ENCODE results near the gene DZANK1. TPM values are rescaled to one million over a fixed set of nuclear protein-coding genes. Genes with fewer than 3 reads are reported as not detected.

DZANK1 gene
- total and polyA plus RNA-seq, 9 of the 15 experiments (the other 6 are each of a cell fraction or from before 2014, with no cell fraction given): 0.04 to 0.18 (median 0.11) TPM; not detected in 2

DNA sequence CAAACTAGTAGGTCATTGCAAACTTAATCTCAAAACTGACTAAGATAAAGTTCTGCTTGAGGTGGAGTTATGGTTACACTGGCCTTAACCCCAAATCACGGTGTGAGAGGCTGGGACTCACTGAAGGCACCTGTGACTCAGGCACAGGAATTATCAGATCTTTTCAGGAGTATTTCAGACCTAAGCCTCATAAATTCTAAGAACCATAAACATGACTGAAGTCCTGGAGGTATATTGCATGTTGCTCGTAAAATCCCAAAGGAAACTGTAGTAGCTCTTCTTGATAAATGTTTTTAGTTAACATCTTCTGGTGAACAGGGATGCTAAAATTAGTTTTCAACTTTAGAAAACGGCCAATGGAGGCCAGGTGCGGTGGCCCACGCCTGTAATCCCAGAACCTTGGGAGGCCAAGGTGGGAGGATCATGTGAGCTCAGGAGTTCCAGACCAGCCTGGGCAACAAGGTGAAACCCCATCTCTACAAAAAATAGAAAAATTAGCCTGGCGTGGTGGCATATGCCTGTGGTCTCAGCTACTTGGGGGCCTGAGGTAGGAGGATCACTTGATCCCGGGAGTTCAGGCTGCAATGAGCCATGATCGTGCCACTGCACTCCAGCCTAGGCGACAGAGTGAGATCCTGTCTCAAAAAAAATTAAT lies 36.5 kb downstream of the DZANK1 start:
- intact Hi-C loops (cut with micrococcal nuclease) (no loop called here), in situ Hi-C loops (cut with MboI) (no loop called here)
- no TSS peak for BruUV-seq (replicated peaks)
- TF ChIP-seq DEAF1 (CRISPR knock-in tag; IDR thresholded peaks at IDR 0.05): no peak
- no peak for TF ChIP-seq CSDE1 (IDR thresholded peaks at IDR 0.05)
- no peak for TF ChIP-seq KLF13 (tag; IDR thresholded peaks at IDR 0.05; ENCODE audit: borderline replicate concordance, low read depth)
- TF ChIP-seq COPS2 (conservative IDR thresholded peaks at IDR 0.05): no peak
- no peak for TF ChIP-seq TBP (optimal IDR thresholded peaks at IDR 0.05; ENCODE audit: low read depth, low read length)
- TF ChIP-seq HDAC8 (tag; IDR thresholded peaks at IDR 0.05): no peak
- no peak for TF ChIP-seq HDAC2 (IDR thresholded peaks at IDR 0.05)
- TF ChIP-seq ZBED1 (IDR thresholded peaks at IDR 0.05): no peak
- TF ChIP-seq EGR1 (conservative IDR thresholded peaks at IDR 0.05): no peak
- TF ChIP-seq BCOR (IDR thresholded peaks at IDR 0.05): no peak
- TF ChIP-seq HDAC6 (IDR thresholded peaks at IDR 0.05; ENCODE audit: low read depth, low read length): no peak
- TF ChIP-seq, protein P1, sequence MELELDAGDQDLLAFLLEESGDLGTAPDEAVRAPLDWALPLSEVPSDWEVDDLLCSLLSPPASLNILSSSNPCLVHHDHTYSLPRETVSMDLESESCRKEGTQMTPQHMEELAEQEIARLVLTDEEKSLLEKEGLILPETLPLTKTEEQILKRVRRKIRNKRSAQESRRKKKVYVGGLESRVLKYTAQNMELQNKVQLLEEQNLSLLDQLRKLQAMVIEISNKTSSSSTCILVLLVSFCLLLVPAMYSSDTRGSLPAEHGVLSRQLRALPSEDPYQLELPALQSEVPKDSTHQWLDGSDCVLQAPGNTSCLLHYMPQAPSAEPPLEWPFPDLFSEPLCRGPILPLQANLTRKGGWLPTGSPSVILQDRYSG (tag; conservative IDR thresholded peaks at IDR 0.05; ENCODE audit: low read depth): no peak
- H3K36me3 ChIP-seq (ENCODE audit: control insufficient read depth, insufficient read depth, low read length): no peaks in the 10 kb centered on the region
- H2AFZ ChIP-seq (ENCODE audit: low read depth, low read length): no peak overlapping the region
- under 1% methylated on average over 7 of the region's 9 CpGs for WGBS (ENCODE audit: insufficient coverage, low coverage, missing lambda C conversion rate)
- CTCF ChIA-PET (ENCODE audit: low intra/inter-chr PET ratio): no interaction called here
- no peak for DNase-seq (ENCODE audit: extremely low read depth in 1 of 4, low spot score in 3 of 4)
- H3K27me3 ChIP-seq (ENCODE audit: control insufficient read depth in 2 of 2, insufficient read depth in 2 of 2, low read length in 2 of 2): peaks cover 0 to 6% of the 10 kb centered on the region in 2 experiments; a peak in 3 of 5 replicates
- ATAC-seq: no peak
- H3K27ac ChIP-seq (ENCODE audit: extremely low read depth, low read depth, low read length): no peak overlapping the region
- H3K9me3 ChIP-seq (replicated peaks; ENCODE audit: control insufficient read depth, insufficient read depth, low read depth, low read length): no peaks in the 10 kb centered on the region
- H3K9ac ChIP-seq (ENCODE audit: insufficient read depth in 1 of 2, low read depth in 2 of 2, low read length in 2 of 2): no peak overlapping the region
- no peaks in the 10 kb centered on the region for H4K20me1 ChIP-seq (replicated peaks; ENCODE audit: control insufficient read depth, insufficient read depth, low read length)
- no peak overlapping the region for H3K4me3 ChIP-seq
- no peaks in the 10 kb centered on the region for H3K9me1 ChIP-seq (ENCODE audit: control insufficient read depth, insufficient read depth, low read length)
- POLR2A ChIA-PET: no interaction called here
- no peak overlapping the region for H3K4me2 ChIP-seq (ENCODE audit: insufficient read depth, low read length)
- no peak for FAIRE-seq
- H3K79me2 ChIP-seq (ENCODE audit: control insufficient read depth, insufficient read depth, low read length): no peaks in the 10 kb centered on the region
- no peaks in the 10 kb centered on the region for H3K4me1 ChIP-seq (replicated peaks in 1 of 2; ENCODE audit: control insufficient read depth in 2 of 2, insufficient read depth in 2 of 2, low read length in 2 of 2)
